Body of pancreas (tissue), 4 donors: ENCODE measurements around the gene PITX2. TPM values are rescaled to one million over a fixed set of nuclear protein-coding genes. Genes with fewer than 3 reads are reported as not detected.
A peak's percentile ranks its signal among the peaks of the same experiment; 100 is the strongest.

Source experiments
- ATAC-seq: fragments of 150-250 bp; one replicate; pipeline ENCODE4 v1.9.1; 2016
- DNase-seq, 4 donors: peaks; one replicate each; pipeline ENCODE4 v3.0.0-alpha.2; 2019
- H3K27ac ChIP-seq, 4 donors: fragments of 200-600 bp; sonication (generic); 1 replicate in 3 of 4; 2 replicates in 1 of 4; pipeline versions ENCODE4 v1.5.1 to v1.6.1; 2016 to 2019; ENCODE audit warnings: mild to moderate bottlenecking in 1 of 4, mixed read lengths in 1 of 4, moderate library complexity in 1 of 4
- H3K27me3 ChIP-seq, 2 donors: fragments of 200-600 bp; sonication (generic); one replicate each; pipeline ENCODE4 v1.6.0; 2016; ENCODE audit warnings: mild to moderate bottlenecking in 1 of 2
- H3K36me3 ChIP-seq, 2 donors: fragments of 200-600 bp; sonication (generic); replicated peaks in 1 of 2; 2 replicates each; pipeline ENCODE4 v1.5.1; 2016; ENCODE audit warnings: low read depth in 2 of 2; ENCODE audit not compliant: insufficient read depth in 1 of 2
- H3K4me1 ChIP-seq: fragments of 200-600 bp; sonication (generic); one replicate; pipeline ENCODE4 v1.6.0; 2016
- H3K4me3 ChIP-seq, 2 donors: fragments of 200-600 bp; sonication (generic); 1 replicate in 1 of 2; 2 replicates in 1 of 2; pipeline ENCODE4 v1.5.1; 2016 to 2019
- H3K9me3 ChIP-seq, 3 donors: fragments of 200-600 bp; sonication (generic); 1 replicate in 2 of 3; 2 replicates in 1 of 3; pipeline ENCODE4 v1.5.1; 2016
- CTCF ChIP-seq, 7 experiments: fragments of 450-650 bp in 4 of 7; fragments of 200-600 bp in 3 of 7; sonication (generic) in 3 of 7; IDR thresholded peaks; one replicate each; pipeline ENCODE4 v1.5.1; 2016 to 2019; ENCODE audit warnings: antibody characterized with exemption in 7 of 7
- POLR2A ChIP-seq, 3 donors: fragments of 450-650 bp; IDR thresholded peaks; one replicate each; pipeline ENCODE4 v1.6.1; 2016; ENCODE audit warnings: antibody characterized with exemption in 3 of 3, mild to moderate bottlenecking in 2 of 3
- WGBS, 2 donors: methylation state at CpG; one replicate each; pipeline ENCODE4 v1.1.5; 2017; 5-methylcytosine and 5-hydroxymethylcytosine counted together
- intact Hi-C: fragments of 100-400 bp; cut with DNase I; formaldehyde crosslinking; loops from one replicate; pipeline ENCODE4 v1.15.1; 2023
- total RNA-seq, 2 donors: library from RNA; depleted of rRNA; stranded (reverse); fragments of >200 nt; gene quantifications; one replicate each; pipeline ENCODE4 v1.1.0, GENCODE V29; 2016

The PITX2 gene
- total RNA-seq, 2 donors from 2014 or later = not detected

- Histone ChIP-seq H3K4me3 (no peak overlapping the region), H3K36me3 (no peaks in the 10 kb centered on the region), H3K27me3 (no peaks in the 10 kb centered on the region), H3K9me3 (no peaks in the 10 kb centered on the region), H3K27ac (no peak overlapping the region), H3K4me1 (no peaks in the 10 kb centered on the region)
- no peak for TF ChIP-seq CTCF (IDR thresholded peaks at IDR 0.05)
- TF ChIP-seq POLR2A (IDR thresholded peaks at IDR 0.05) = no peak
- no peak for ATAC-seq
- 72 to 80% methylated on average over 3 of the region's 3 CpGs for WGBS, 2 donors
- no peak for DNase-seq
- intact Hi-C loops = no loop called here
These were observed 44.8 kb upstream of the PITX2 start for GRCh38 chr4:110667670-110668069.

GRCh38 chr4:110666030-110666429 is 43.2 kb upstream of the PITX2 start:
- ATAC-seq (no peak), DNase-seq (peak in 1 of 4 donors; percentile 6)
- H3K4me3 ChIP-seq = no peak overlapping the region
- no peaks in the 10 kb centered on the region for H3K36me3 ChIP-seq
- intact Hi-C loops = no loop called here
- H3K27ac ChIP-seq = no peak overlapping the region
- TF ChIP-seq POLR2A (IDR thresholded peaks at IDR 0.05) = no peak
- TF ChIP-seq CTCF (IDR thresholded peaks at IDR 0.05) = no peak
- no peaks in the 10 kb centered on the region for H3K9me3 ChIP-seq
- 22 to 27% methylated on average over 3 of the region's 3 CpGs for WGBS, 2 donors
- H3K4me1 ChIP-seq = no peaks in the 10 kb centered on the region
- H3K27me3 ChIP-seq = no peaks in the 10 kb centered on the region

- DNase-seq (no peak), ATAC-seq (no peak)
- H3K27ac ChIP-seq = no peak overlapping the region
- TF ChIP-seq CTCF (IDR thresholded peaks at IDR 0.05) (no peak), POLR2A (IDR thresholded peaks at IDR 0.05) (no peak)
- no peaks in the 10 kb centered on the region for H3K4me1 ChIP-seq
- H3K9me3 ChIP-seq = no peaks in the 10 kb centered on the region
- H3K36me3 ChIP-seq = no peaks in the 10 kb centered on the region
- 30 to 33% methylated on average over 2 of the region's 2 CpGs for WGBS, 2 donors
- no peak overlapping the region for H3K4me3 ChIP-seq
- intact Hi-C loops = no loop called here
- H3K27me3 ChIP-seq = no peaks in the 10 kb centered on the region
These were observed 41.0 kb upstream of the PITX2 start for GRCh38 chr4:110663738-110664444.

- intact Hi-C loops = no loop called here
- TF ChIP-seq CTCF (IDR thresholded peaks at IDR 0.05) (no peak), POLR2A (IDR thresholded peaks at IDR 0.05) (no peak)
- ATAC-seq (no peak), DNase-seq (no peak)
- Histone ChIP-seq H3K36me3 (no peaks in the 10 kb centered on the region), H3K27ac (no peak overlapping the region), H3K4me3 (no peak overlapping the region), H3K27me3 (no peaks in the 10 kb centered on the region), H3K4me1 (no peaks in the 10 kb centered on the region), H3K9me3 (no peaks in the 10 kb centered on the region)
- 80 to 92% methylated on average over 1 of the region's 1 CpG for WGBS, 2 donors
These were observed 40.3 kb upstream of the PITX2 start for GRCh38 chr4:110663206-110663605.

GRCh38 chr4:110660755-110661154 is 37.9 kb upstream of the PITX2 start:
- 78 to 85% methylated on average over 2 of the region's 2 CpGs for WGBS, 2 donors
- no peak overlapping the region for H3K27ac ChIP-seq
- TF ChIP-seq POLR2A (IDR thresholded peaks at IDR 0.05) = no peak
- no peak for TF ChIP-seq CTCF (IDR thresholded peaks at IDR 0.05)
- no peak overlapping the region for H3K4me3 ChIP-seq
- intact Hi-C loops = no loop called here
- no peaks in the 10 kb centered on the region for H3K36me3 ChIP-seq
- ATAC-seq = no peak
- H3K4me1 ChIP-seq = no peaks in the 10 kb centered on the region
- H3K9me3 ChIP-seq = no peaks in the 10 kb centered on the region
- DNase-seq = no peak
- H3K27me3 ChIP-seq = no peaks in the 10 kb centered on the region
